Common myeloid progenitor, CD34-positive (primary cell): Measurements from ENCODE around the gene MLPH.
A peak's percentile ranks its signal among the peaks of the same experiment; 100 is the strongest.

Experiments used
- CTCF ChIA-PET: fragments of 350-600 bp; sonication (Branson Sonifier 250); formaldehyde crosslinking; loops from one replicate; lab custom pipeline; 2021; ENCODE audit warnings: antibody characterized with exemption; lab: Charles Lee
- POLR2A ChIA-PET: fragments of 350-600 bp; sonication (Branson Sonifier 250); formaldehyde crosslinking; loops from one replicate; lab custom pipeline; 2021; ENCODE audit warnings: antibody characterized with exemption; lab: Charles Lee
- DNase-seq, 3 donors: peaks; one replicate each; pipeline versions ENCODE4 v3.0.0 to v3.0.0-alpha.2; 2013
- H3K27ac ChIP-seq, 2 experiments: 1 replicate in 1 of 2; 2 replicates in 1 of 2; pipeline ENCODE4 v1.7.0; 2013; ENCODE audit warnings: inconsistent platforms in 2 of 2, low read length in 2 of 2, mild to moderate bottlenecking in 2 of 2, low read depth in 1 of 2, moderate library complexity in 1 of 2; ENCODE audit not compliant: severe bottlenecking in 2 of 2, insufficient read depth in 1 of 2, poor library complexity in 1 of 2
- H3K27me3 ChIP-seq, 5 experiments: replicated peaks in 2 of 5; 1 replicate in 3 of 5; 2 replicates in 2 of 5; pipeline versions ENCODE4 v1.6.1 to v1.7.0; 2013; ENCODE audit warnings: low read length in 4 of 5, mild to moderate bottlenecking in 2 of 5, moderate library complexity in 2 of 5, inconsistent platforms in 1 of 5; ENCODE audit not compliant: insufficient read depth in 5 of 5, control insufficient read depth in 4 of 5
- H3K36me3 ChIP-seq, 4 experiments: 1 replicate in 2 of 4; 2 replicates in 2 of 4; pipeline versions ENCODE4 v1.6.1 to v1.7.0; 2013; ENCODE audit warnings: low read length in 3 of 4, control low read depth in 1 of 4, mild to moderate bottlenecking in 1 of 4; ENCODE audit not compliant: control insufficient read depth in 4 of 4, insufficient read depth in 4 of 4
- H3K4me1 ChIP-seq, 4 experiments: 1 replicate in 3 of 4; 2 replicates in 1 of 4; pipeline versions ENCODE4 v1.6.1 to v1.7.1; 2013; ENCODE audit warnings: low read length in 3 of 4, mild to moderate bottlenecking in 3 of 4, control low read depth in 1 of 4, inconsistent platforms in 1 of 4, moderate library complexity in 1 of 4; ENCODE audit not compliant: control insufficient read depth in 4 of 4, insufficient read depth in 4 of 4; ENCODE audit errors: control extremely low read depth in 1 of 4
- H3K4me3 ChIP-seq, 7 experiments: 1 replicate in 4 of 7; 2 replicates in 3 of 7; pipeline versions ENCODE4 v1.5.1 to v1.7.0; 2013; ENCODE audit warnings: mild to moderate bottlenecking in 7 of 7, low read length in 6 of 7, moderate library complexity in 6 of 7, inconsistent platforms in 2 of 7, low read depth in 2 of 7, control low read depth in 1 of 7; ENCODE audit not compliant: insufficient read depth in 4 of 7, control insufficient read depth in 1 of 7; ENCODE audit errors: extremely low read depth in 1 of 7
- H3K9me3 ChIP-seq, 5 experiments: 1 replicate in 4 of 5; 2 replicates in 1 of 5; pipeline versions ENCODE4 v1.6.1 to v1.7.1; 2013; ENCODE audit warnings: low read length in 4 of 5, mild to moderate bottlenecking in 2 of 5, inconsistent platforms in 1 of 5, low read depth in 1 of 5, moderate library complexity in 1 of 5; ENCODE audit not compliant: control insufficient read depth in 4 of 5, insufficient read depth in 2 of 5; ENCODE audit errors: control extremely low read depth in 1 of 5
- WGBS: methylation state at CpG from one replicate; pipeline ENCODE4 v1.1.5; 2013; ENCODE audit not compliant: insufficient coverage; 5-methylcytosine and 5-hydroxymethylcytosine counted together

Gene MLPH

DNA sequence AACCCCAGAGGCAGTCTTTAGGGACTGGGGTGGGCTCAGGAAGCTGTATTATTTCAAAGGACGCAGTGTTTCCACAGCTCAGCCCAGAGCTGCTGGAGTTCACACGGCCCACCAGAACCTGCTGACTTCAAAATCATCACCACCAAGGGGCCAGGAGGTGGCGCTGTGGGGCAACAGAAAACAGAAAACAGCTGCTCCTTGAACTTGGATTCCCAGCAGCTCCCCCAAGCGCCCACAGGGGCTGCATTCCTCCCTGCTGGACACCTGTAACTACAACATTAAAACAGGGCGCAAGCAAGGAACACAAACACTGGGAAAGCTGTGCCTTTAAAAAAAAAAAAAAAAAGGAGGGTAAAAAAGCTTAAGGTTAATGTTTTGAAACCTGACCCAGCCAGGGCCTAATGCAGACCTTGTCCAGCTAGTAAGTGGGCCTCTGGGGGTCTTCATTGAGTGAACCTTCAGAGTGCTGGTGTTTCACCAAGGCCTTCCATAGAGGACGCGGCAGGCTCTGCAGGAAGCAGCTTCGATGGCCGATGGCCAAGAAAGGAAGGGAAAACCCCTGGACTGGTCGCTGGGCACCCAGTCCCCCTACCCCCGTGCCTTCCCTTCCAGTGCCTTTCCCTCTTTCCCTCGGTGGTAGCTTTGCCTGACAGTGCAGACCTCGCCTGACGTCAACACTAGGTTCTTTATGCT, 25.9 kb downstream of the MLPH start:
- Histone ChIP-seq H3K36me3 (no peaks in the 10 kb centered on the region), H3K27me3 (peaks cover 0 to 2% (median 0%) of the 10 kb centered on the region in 5 experiments), H3K4me1 (no peaks in the 10 kb centered on the region), H3K9me3 (no peaks in the 10 kb centered on the region), H3K27ac (no peak overlapping the region), H3K4me3 (no peak overlapping the region)
- peak; percentile 89 to 94 (median 90) for DNase-seq
- ChIA-PET CTCF (interaction anchor here (0.6 to 7.7 kb wide), 38 partner anchors 8 to 362 kb away, joined by 3 to 108 read pairs (median 4); partner anchors contain the start of gene PRLH), POLR2A (interaction anchor here (0.6 to 0.9 kb wide), 4 partner anchors 59 to 232 kb away, joined by 3 to 5 read pairs (median 4); no protein-coding TSS in a partner anchor)
- 48% methylated on average over 8 of the region's 14 CpGs for WGBS

DNA sequence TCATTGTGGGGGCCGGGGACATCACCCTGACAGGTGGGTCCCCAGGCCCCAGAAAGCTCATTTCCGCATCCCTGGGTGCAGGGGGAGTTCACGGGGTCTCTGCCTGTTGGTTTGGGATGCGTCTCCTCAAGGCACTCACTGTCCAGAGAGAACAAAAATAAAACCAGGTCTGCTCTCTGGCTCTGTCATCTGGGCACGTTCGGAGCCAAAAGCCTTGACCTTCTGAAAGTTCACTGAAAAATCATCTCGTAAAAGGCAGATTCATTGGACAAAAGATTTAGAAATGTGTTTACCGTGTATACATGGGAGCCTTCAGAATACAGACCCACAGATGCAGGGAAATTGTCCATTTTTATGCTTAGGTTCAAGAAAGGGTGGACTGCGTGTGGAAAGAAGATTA, 26.6 kb downstream of the MLPH start:
- H3K9me3 ChIP-seq: no peaks in the 10 kb centered on the region
- H3K27me3 ChIP-seq: peaks cover 0 to 2% (median 0%) of the 10 kb centered on the region in 5 experiments
- H3K27ac ChIP-seq: no peak overlapping the region
- ChIA-PET POLR2A (no interaction called here), CTCF (interaction anchor here (1.0 to 7.7 kb wide), 19 partner anchors 8 to 359 kb away, joined by 3 to 108 read pairs (median 6); partner anchors contain the start of gene PRLH)
- over 99% methylated on average over 9 of the region's 9 CpGs for WGBS
- no peak overlapping the region for H3K4me3 ChIP-seq
- no peak for DNase-seq
- no peaks in the 10 kb centered on the region for H3K4me1 ChIP-seq
- H3K36me3 ChIP-seq: no peaks in the 10 kb centered on the region

- no peak for DNase-seq
- POLR2A ChIA-PET: no interaction called here
- CTCF ChIA-PET: interaction anchor here (1.0 to 7.7 kb wide), 5 partner anchors 13 to 66 kb away, joined by 3 to 108 read pairs (median 3); no protein-coding TSS in a partner anchor
- Histone ChIP-seq H3K27me3 (peaks cover 0 to 2% (median 0%) of the 10 kb centered on the region in 5 experiments), H3K4me1 (no peaks in the 10 kb centered on the region), H3K36me3 (no peaks in the 10 kb centered on the region), H3K27ac (no peak overlapping the region), H3K9me3 (no peaks in the 10 kb centered on the region), H3K4me3 (no peak overlapping the region)
- WGBS: 96% methylated on average over 3 of the region's 6 CpGs
These were observed 27.6 kb downstream of the MLPH start for GRCh38 chr2:237514474-237515130.

GRCh38 chr2:237515166-237515565, 28.1 kb downstream of the MLPH start:
- no peaks in the 10 kb centered on the region for H3K4me1 ChIP-seq
- H3K36me3 ChIP-seq: no peaks in the 10 kb centered on the region
- 87% methylated on average over 13 of the region's 16 CpGs for WGBS
- no peak overlapping the region for H3K27ac ChIP-seq
- DNase-seq: no peak
- no peak overlapping the region for H3K4me3 ChIP-seq
- ChIA-PET CTCF (interaction anchor here (1.0 to 7.7 kb wide), 6 partner anchors 14 to 66 kb away, joined by 3 to 108 read pairs (median 4); no protein-coding TSS in a partner anchor), POLR2A (no interaction called here)
- H3K27me3 ChIP-seq: peaks cover 0 to 2% (median 0%) of the 10 kb centered on the region in 5 experiments
- H3K9me3 ChIP-seq: no peaks in the 10 kb centered on the region

DNA sequence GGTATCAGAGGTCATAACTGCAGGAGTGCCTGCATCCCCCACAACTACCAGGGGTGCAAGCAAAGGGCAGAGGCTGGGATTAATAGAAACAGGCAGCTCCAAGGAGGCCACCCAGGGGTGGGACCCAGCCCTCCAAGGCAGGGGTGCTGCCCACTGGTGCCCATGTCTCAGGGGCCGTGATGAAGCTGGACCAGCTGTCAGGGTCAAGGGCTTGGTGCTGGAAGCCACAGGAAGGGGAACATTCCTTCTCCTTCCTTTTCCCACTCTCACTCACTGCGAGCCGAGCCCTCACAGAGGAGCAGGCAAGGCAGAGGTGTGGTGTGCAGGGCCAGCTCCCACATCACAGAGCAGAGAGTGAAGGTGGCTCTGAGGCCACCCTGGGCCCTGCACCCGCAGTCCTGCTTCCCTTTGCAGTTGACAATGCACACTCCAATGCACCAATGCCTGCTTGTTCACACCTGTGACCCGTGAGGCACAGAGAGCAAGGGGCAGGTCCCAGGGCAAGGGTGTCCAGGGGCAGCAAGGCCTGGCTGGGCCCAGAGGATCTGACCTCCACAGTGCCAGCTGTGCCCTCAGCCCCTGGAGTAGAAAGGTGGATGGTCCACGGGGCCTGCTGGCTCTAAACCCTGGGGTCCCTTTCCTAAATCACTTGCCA, 28.7 kb downstream of the MLPH start:
- POLR2A ChIA-PET: no interaction called here
- Histone ChIP-seq H3K27ac (no peak overlapping the region), H3K27me3 (peaks cover 0 to 2% (median 0%) of the 10 kb centered on the region in 5 experiments), H3K4me1 (no peaks in the 10 kb centered on the region), H3K9me3 (no peaks in the 10 kb centered on the region), H3K36me3 (no peaks in the 10 kb centered on the region), H3K4me3 (no peak overlapping the region)
- CTCF ChIA-PET: interaction anchor here (1.1 to 2.4 kb wide), 5 partner anchors 11 to 67 kb away, joined by 3 to 10 read pairs (median 3); no protein-coding TSS in a partner anchor
- DNase-seq: no peak
- 94% methylated on average over 3 of the region's 6 CpGs for WGBS

DNA sequence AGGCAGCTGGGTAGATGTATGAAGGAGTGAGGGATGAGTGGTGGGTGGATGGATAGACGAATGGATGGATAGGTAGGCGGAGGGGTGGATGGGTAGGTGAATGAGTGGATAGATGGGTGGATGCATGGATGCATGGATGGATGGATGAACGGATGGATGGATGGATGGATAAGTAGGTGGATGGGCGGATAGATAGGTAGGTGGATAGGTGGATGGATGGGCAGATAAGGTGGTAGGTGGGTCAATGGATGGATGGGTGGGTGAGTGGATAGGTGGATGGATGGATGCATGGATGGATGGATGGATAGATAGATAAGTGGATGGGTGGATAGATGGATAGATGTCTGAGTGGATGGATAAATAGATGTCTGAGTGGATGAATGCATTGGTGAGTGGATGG, 30.1 kb downstream of the MLPH start:
- H3K27ac ChIP-seq: no peak overlapping the region
- CTCF ChIA-PET: interaction anchor here (1.1 to 2.4 kb wide), 3 partner anchors 12 to 66 kb away, joined by 3 to 10 read pairs (median 3); no protein-coding TSS in a partner anchor
- no peak for DNase-seq
- WGBS: 96% methylated on average over 4 of the region's 4 CpGs
- H3K9me3 ChIP-seq: no peaks in the 10 kb centered on the region
- POLR2A ChIA-PET: no interaction called here
- H3K4me3 ChIP-seq: no peak overlapping the region
- H3K36me3 ChIP-seq: no peaks in the 10 kb centered on the region
- H3K4me1 ChIP-seq: no peaks in the 10 kb centered on the region
- H3K27me3 ChIP-seq: peaks cover 0 to 2% (median 0%) of the 10 kb centered on the region in 5 experiments
